Activated CD4-positive, alpha-beta T cell treated with anti-CD3 and anti-CD28 coated beads for 24 hours (primary cell): Measurements from ENCODE around the gene TTC19.
A peak's percentile ranks its signal among the peaks of the same experiment; 100 is the strongest.
"Not testable (repeated sequence)": the region's sequence is repeated elsewhere in the genome, so short reads cannot be mapped to it uniquely, and the experiment has no call there.

Source experiments
- DNase-seq, 2 donors: peaks; one replicate each; pipeline ENCODE4 v3.0.0-alpha.2; 2020; ENCODE audit warnings: low read depth in 2 of 2

TTC19 gene

GRCh38 chr17:15973016-15973415 is 26.6 kb upstream of the TTC19 start:
- no peak for DNase-seq

GRCh38 chr17:15973834-15974233 is 25.8 kb upstream of the TTC19 start:
- no peak for DNase-seq

GRCh38 chr17:15977894-15978293 is 21.7 kb upstream of the TTC19 start:
- no peak for DNase-seq

- DNase-seq = no peak
These were observed 21.0 kb upstream of the TTC19 start for GRCh38 chr17:15978606-15979005.

- DNase-seq = not testable (repeated sequence)
These were observed 20.6 kb upstream of the TTC19 start for GRCh38 chr17:15979013-15979412.

- DNase-seq = peak in 1 of 2 donors; percentile 16
These were observed 18.4 kb upstream of the TTC19 start for GRCh38 chr17:15981208-15981607.

GRCh38 chr17:15981646-15982580 is 17.7 kb upstream of the TTC19 start:
- no peak for DNase-seq

GRCh38 chr17:15996322-15996721 is 3.3 kb upstream of the TTC19 start:
- DNase-seq = no peak

GRCh38 chr17:15998031-15998562 is 1.5 kb upstream of the TTC19 start:
- DNase-seq = no peak

GRCh38 chr17:15999974-16000827 is 577 bp downstream of the TTC19 start:
- no peak for DNase-seq

GRCh38 chr17:16001226-16001897 is 1.7 kb downstream of the TTC19 start:
- DNase-seq = no peak

GRCh38 chr17:16002708-16003260 is 3.2 kb downstream of the TTC19 start:
- no peak for DNase-seq

GRCh38 chr17:16003841-16004240 is 4.2 kb downstream of the TTC19 start:
- DNase-seq = no peak

GRCh38 chr17:16005636-16006035 is 6.0 kb downstream of the TTC19 start:
- no peak for DNase-seq

GRCh38 chr17:16007439-16007838 is 7.8 kb downstream of the TTC19 start:
- DNase-seq = no peak

GRCh38 chr17:16013943-16014407 is 14.4 kb downstream of the TTC19 start:
- DNase-seq = no peak

- DNase-seq = no peak
These were observed 19.7 kb downstream of the TTC19 start for GRCh38 chr17:16019347-16019746.

- DNase-seq = no peak
These were observed 24.3 kb downstream of the TTC19 start for GRCh38 chr17:16023881-16024280.

GRCh38 chr17:16025202-16025601 is 25.6 kb downstream of the TTC19 start:
- no peak for DNase-seq

- DNase-seq = no peak
These were observed 27.3 kb downstream of the TTC19 start for GRCh38 chr17:16026895-16027294.
